Mammary epithelial cell (primary cell): ENCODE measurements around the gene C19orf85.

Experiments used
- EZH2 ChIP-seq: IDR thresholded peaks from 2 replicates; pipeline ENCODE4 v1.6.1; 2012; ENCODE audit warnings: low read length, inconsistent platforms, borderline replicate concordance
- TF ChIP-seq, protein P1 (sequence below), 2 donors: IDR thresholded peaks in 1 of 2; conservative IDR thresholded peaks in 1 of 2; 2 replicates each; pipeline ENCODE4 v1.5.1; 2011 to 2012; ENCODE audit warnings: inconsistent platforms in 2 of 2, low read length in 2 of 2, mild to moderate bottlenecking in 2 of 2, control low read depth in 1 of 2, low read depth in 1 of 2; ENCODE audit not compliant: insufficient read depth in 1 of 2; ENCODE audit errors: extremely low read depth in 1 of 2

DNA sequence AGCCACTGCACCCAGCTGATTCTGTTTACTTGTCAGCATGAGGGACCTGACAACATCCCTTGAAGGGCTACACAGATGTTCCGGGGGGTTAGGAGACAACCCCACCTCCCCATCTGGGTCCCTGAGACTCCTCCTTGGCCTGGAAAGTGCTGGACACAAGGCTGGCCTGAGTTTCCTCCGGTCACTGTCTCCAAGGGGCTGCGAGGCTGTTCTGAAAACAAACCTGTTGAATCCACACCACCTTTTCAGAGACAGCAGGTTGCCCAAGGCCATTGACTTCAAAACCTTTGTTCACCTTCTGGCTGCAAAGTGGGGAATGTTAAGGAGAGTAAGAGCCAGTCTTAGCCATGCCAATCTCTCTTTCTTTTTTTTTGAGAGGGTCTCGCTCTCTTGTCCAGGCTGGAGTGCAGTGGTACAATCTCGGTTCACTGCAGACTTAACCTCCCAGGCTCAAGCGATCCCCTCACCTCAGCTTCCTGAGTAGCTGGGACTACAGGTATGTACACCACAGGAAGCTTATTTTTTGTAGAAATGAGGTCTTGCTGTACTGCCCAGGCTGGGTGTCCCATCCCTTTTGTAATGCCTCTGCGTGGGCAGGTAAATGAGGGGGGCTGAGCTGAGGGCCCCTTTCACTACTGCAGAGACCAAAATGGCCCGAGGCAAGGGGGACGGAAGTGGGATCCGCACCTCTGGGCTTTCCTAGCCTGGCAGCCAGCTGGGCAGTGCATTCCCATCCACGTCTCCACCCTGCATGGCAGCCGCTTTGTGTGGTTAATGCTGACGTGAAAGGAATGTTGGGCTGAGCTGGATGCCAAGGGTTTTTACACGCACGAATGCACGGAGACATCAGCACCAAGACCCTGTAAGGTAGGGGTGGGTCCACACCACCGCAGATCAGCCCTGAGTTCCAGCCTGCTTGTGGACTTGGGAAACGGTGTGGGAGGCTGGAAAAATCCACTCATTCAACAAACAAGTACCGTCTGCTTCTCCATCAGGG lies 10.0 kb upstream of the C19orf85 start:
- TF ChIP-seq, protein P1, sequence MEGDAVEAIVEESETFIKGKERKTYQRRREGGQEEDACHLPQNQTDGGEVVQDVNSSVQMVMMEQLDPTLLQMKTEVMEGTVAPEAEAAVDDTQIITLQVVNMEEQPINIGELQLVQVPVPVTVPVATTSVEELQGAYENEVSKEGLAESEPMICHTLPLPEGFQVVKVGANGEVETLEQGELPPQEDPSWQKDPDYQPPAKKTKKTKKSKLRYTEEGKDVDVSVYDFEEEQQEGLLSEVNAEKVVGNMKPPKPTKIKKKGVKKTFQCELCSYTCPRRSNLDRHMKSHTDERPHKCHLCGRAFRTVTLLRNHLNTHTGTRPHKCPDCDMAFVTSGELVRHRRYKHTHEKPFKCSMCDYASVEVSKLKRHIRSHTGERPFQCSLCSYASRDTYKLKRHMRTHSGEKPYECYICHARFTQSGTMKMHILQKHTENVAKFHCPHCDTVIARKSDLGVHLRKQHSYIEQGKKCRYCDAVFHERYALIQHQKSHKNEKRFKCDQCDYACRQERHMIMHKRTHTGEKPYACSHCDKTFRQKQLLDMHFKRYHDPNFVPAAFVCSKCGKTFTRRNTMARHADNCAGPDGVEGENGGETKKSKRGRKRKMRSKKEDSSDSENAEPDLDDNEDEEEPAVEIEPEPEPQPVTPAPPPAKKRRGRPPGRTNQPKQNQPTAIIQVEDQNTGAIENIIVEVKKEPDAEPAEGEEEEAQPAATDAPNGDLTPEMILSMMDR (conservative IDR thresholded peaks at IDR 0.05 in 1 of 2, IDR thresholded peaks at IDR 0.05 in 1 of 2; ENCODE audit: extremely low read depth in 1 of 2, insufficient read depth in 1 of 2, low read depth in 1 of 2, low read length in 2 of 2), result no peak
- no peak for TF ChIP-seq EZH2
